HG03442 (cell line): Measurements from ENCODE around the gene BAIAP2L2.
"Not testable (repeated sequence)": the region's sequence is repeated elsewhere in the genome, so short reads cannot be mapped to it uniquely, and the experiment has no call there.

Experiments
- ATAC-seq: cut with Tn5 transposase; IDR thresholded peaks from one replicate; pipeline ENCODE4 v1.9.1; 2021; ENCODE audit warnings: mild to moderate bottlenecking, moderate library complexity; ENCODE audit not compliant: unreplicated experiment

Gene BAIAP2L2

DNA sequence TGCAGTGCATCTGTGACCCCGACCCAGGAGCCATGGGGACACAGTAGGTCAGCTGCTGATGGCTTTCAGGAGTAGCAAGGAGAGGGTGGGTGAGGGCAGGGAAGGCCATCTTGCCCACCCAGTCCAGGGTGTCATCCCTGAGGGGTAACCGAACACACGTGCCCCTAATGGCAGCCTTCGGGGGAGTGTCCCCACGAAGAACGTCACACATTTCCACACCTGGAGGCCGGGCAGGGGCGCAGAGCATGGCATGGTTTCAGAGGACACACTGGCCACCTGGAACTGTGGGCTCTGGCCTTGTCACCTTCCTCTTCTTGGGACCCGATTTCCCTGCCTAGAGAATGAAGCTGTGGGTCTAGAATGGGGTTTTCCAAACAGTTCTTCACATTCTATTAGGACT lies 19.4 kb upstream of the BAIAP2L2 start:
- ATAC-seq, result no peak

DNA sequence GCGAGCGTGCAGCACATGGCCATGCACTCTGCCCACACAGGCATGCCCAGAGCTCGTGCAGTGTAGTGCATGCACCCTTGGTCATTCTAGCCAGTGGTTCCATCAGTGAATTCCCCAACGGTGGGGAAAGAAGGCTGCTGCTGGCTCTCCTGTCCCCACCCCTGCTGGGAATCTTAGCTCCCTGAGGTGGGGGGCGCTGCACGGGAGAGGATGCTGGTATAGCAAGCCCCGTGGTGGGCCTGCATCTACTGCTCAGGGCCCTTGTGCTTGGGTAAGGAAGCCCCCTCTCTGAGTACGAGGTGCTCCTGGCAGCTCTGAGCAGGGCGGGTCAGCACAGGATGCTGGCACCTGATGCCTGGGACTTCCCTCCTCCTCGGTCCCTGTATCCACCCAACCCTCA lies 18.5 kb upstream of the BAIAP2L2 start:
- ATAC-seq, result no peak

DNA sequence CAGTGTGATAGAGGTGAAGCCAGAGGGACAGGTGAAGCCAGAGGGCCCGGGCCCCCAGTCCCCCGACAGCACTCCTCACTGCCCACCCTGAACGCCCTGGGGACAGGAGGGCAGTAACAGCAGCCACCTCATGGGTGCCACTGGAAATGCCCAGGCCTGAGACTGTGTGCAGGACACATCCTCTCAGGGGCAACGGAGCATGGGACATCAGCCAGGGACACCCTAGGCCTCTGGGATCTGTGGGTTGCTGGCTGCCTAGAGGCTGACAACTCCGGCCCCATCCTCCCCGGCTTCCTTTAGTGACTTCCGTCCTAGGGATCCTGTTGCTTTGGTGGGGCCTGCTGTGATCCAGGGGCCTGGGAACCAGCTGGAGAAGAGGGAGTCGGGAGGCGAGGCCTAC lies 17.4 kb upstream of the BAIAP2L2 start:
- no peak for ATAC-seq

DNA sequence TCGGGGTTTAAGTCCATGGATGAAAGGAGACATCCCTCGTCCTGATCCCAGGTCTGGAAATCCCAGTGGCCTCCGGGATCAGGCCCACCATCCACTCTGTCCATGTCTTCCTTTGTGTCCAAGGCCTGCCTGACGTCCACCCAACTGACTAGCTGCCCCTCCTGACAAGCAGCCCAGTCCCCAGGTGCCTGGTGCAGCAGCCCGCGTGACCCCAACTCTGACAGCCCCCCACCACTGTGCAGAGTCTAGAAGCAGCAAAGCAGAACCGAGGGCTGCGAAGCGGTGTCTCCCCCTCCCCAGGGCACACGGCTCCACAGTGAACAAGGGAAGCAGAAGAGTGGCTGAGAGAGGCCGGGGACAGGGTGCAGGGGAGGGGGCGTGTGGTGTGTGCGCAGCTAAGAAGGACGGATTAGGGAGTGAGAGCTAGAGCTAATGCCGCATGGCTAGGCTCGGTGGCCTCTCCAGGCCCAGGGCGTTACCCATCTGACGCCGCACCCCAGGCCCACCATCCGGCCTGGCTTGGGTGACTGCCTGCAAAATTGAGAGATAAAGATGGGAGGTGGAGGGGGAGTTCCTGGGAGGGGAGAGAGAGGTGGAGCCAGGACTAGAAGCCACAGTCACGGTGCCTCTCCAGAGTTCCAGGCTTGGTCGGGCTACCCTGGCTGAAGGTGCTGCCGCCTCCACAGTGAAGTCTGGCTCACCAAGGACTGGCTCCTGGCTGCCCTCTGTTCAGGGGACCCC lies 16.6 kb upstream of the BAIAP2L2 start:
- ATAC-seq, result no peak

DNA sequence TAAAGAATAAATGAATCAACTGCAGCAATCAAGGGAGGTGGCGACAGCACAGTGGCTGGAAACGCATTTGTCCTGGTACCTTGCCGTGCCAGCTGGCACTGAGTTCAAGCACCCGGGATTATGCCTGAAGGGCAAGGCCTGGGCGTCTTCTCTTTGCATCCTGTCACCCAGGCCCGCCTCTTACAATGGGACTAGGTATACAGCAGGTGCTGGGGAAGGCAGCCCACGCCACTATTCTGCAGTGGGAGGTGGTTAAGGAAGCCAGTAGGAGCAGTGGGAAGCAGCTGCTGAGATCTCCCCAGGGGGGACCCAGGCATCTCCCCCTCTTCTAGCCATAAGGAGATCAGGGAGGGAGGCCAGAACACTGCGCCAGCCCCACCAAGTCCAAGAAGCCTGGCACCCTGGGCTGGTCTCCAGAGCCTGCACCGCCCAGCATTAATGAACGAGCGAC lies 15.3 kb upstream of the BAIAP2L2 start:
- no peak for ATAC-seq

DNA sequence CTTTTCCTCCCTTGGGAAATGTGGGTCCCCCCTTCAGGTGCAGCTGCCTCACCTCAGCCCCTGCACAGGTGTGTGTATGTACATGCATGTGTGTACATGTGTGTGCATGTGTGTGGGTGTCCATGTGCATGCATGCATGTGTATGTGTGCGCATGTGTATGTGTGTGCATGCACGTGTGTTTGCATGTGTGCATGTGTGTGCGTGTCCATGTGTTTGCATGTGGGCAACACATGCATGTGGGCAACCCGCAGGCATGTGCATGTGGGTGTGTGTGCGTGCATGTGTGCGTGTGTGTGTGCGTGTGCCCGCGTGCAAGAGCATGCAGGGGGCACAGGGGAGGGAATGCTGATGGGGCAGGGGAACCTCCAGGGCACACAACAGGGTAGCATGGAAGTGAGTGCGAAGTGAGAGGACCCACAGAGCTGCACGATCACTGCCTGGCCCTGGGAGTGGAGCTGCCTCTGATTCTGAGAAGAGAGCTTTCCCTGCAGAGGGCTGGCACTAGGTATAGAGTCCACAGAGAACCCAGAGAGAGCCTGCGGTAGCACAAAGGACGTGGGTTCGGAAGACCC lies 14.6 kb upstream of the BAIAP2L2 start:
- ATAC-seq, result no peak

DNA sequence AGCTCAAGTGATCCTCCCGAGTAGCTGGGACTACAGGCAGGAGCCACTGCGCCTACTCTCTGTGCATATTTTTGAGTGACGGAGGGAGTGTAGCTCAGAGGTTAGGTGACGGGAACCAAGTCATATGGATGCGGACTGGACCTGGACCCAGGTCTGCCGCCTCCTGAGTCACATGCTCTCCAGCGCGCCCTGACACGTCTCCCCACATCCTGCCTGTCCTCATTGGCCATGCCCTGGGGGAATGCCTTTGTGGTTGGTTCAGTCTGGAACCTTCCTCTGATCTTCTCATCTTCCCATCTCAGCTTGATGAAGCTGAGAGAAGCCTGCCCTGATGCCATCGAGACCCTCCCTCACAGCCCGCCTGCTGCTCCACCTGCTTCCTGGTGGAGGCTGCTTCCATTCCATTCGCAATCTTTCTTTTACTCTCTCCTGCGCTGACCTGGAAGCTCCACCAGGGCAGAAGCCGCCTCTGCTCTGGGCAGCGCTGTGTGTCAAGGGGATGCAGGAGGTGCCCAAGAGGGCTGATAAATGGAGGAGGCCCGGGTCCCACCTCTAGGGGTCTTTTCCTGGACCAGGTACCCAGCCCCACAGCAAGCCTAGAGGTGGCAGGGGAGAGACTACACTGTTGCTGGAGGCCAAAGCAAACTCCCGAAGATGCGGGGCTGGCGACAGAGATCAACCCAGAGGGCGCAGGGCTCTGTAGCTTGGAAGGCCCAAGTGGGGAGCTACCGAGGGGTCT lies 13.9 kb upstream of the BAIAP2L2 start:
- no peak for ATAC-seq

DNA sequence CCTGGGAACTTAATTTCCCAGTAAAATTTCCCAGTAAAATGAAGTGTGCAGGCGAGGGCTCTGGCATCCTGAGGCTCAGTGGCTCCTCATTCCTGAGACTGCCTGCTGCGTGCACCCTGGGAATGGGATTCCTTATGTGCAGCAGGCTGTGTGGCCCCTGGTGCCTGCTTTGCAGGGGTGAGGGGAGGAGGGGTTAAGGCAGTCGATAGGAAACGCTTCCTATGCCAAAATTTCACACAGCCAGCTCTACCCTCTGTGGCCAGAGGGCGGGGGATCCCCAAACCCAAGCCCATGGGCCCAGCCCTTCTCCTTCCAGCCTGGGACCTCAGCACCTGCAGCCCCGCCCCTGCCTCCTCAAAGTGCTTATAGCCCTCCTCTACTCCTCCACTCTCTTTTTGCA lies 12.1 kb upstream of the BAIAP2L2 start:
- no peak for ATAC-seq

DNA sequence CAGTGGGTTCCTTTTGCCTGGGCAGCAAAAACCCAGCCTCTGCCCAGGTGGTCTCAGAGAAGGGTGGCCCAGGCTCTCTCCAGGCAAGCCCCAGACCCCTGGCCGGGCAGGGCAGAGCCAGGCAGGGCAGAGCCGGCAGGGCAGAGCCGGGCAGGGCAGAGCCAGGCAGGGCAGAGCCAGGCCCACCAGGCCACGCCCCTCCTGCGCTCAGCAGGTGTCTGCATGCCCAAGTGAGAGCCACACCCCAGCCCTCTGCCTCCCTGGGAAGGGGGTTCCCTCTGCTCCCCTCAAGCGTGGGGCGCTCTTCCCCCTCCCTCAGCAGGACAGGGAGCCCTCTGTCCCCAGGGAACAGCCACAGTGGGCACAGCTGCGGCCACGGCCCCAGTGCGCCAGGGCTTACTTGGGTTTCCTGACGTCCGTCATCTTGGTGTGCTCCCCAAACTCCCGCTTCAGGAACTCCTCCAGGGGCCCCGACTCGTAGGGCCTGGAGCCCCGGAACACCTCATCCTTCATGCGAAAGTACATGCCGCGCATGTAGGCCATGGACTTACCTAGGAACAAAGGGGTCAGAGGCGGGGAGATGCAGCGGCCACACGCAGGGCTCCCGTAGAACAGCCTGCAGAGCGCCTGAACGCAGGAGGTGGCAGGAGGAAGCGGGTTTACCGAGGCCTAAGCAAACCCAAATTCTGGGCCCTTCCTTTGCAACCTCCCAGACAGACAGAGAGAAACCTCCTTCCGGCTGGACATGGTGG lies 10.1 kb upstream of the BAIAP2L2 start:
- ATAC-seq, result no peak

DNA sequence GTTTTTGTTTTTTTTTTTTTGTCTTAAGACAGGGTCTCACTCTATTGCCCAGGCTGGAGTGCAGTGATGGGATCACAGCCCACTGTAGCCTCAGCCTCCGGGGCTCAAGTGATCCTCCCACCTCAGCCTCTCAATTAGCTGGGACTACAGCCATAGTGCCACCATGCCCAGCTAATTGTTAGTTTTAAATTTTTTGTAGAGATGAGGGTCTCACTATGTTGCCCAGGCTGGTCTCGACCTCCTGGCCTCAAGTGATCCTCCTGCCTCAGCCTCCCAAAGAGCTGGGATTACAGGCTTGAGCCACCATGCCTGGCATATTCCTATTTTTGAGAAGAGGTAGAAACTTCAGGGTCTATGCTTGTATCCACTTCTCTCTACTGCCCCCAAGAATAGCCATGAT lies 8.3 kb upstream of the BAIAP2L2 start:
- ATAC-seq, result not testable (repeated sequence)

DNA sequence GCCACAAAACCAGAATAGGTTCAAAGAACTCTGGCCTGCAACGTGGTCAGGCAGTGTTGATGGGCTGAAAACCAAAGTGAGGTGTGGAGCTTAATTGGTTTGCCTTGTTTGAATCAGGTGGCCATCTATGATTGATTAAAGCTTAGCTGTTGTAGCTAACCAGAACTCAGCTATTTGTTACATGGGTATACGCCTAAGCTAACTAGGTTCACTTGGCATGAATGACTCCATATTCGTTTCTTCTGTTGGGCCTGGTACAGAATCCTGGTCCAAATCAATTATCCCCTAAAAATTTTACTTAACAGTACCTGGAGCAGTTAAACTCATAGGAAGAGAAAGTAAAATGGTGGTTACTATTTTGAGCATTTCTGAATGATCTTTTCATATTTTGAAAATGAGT lies 7.7 kb upstream of the BAIAP2L2 start:
- ATAC-seq, result no peak

DNA sequence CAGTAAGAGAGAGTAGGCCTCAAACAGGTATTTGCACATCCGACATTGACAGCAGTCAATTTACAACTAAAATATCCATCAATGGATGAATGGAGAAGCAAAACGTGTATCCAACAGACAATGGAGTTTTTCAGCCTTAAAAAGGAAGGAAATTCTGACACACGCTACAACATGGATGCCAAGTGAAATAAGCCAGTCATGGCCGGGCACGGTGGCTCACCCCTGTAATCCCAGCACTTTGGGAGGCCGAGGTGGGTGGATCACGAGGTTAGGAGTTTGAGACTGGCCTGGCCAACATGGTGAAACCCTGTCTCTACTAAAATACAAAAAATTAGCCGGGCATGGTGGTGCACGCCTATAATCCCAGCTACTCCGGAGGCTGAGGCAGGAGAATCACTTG lies 7.1 kb upstream of the BAIAP2L2 start:
- not testable (repeated sequence) for ATAC-seq

DNA sequence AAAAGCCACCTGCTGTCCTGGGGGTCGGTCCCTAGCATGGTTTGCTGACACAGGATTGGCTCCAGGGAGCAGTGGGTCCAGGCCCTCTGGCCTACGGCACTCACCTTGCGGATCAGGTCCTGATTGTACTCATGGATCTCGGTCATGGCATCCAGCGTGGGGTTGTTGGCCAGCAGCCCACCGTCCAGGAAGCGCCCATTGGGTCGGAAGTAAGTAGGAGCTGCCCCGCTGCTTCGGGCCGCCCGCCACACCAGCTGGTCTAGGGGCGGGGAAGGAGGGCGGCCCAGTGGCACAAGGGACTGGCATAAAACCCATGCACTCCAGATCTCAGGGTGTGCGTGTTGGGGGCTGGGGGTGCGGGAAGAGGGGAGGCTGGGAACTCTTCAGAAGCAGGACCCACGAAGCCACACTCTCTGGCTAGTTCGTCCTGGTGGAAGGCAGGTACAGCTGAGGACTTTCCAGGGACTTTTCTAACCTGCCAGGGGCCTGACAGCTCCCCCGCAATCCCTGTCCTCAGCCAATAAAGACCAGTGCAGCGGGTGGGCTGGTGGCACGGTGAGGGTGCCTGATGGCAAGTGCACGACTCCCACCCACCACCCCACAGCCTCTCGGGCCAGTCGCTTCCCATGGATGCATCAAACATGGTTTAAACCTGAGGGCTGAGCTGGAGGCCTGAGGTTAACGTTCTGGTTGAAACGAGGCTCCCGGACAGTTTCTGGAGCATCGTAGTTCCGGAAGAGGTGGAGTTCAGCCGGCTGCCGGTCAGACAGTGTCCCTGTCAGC lies 5.1 kb upstream of the BAIAP2L2 start:
- ATAC-seq, result no peak

DNA sequence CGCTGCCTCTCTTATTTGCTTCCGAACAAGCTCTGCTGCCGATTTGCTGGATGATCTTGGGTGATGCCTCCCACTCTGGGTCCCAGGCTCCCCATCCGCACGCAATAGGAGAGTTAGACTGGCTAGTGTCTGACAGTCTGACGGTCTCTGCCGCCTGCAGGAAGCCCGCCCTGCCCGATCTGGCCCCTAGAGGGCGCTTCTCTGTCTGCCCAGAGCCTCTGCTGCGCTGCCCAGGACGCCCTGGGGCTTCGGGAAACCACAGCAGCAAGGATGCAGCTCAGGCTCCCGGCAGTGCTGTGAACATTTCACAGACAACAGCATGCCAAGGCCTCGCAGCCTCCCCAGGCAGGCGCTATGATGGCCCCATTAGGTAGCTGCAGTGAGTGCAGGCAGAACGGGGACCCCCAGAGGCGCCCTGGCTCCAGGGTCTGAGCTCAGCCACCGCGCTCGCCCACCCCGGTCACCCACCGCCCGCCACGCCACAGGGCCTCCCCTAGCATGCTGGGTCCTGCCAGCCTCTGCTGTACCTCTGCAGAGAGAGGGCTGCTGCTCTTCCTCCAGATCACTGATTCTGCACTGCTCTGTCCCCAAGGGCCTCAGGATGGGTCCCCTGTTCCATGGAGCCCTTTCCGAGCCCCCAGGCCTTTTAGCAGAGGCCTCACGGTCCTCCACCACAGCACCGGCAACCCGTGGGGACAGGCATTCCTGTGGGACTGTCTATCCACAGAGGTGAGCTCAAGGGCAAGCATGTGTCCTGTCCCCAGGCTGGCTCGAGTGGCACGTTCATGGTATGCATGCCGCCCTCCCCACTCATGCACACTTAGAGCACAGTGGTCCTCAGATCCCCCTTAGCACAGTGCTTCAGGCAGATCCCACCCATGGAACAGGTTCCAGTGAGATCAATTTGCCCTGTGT lies 4.3 kb upstream of the BAIAP2L2 start:
- ATAC-seq, result no peak

DNA sequence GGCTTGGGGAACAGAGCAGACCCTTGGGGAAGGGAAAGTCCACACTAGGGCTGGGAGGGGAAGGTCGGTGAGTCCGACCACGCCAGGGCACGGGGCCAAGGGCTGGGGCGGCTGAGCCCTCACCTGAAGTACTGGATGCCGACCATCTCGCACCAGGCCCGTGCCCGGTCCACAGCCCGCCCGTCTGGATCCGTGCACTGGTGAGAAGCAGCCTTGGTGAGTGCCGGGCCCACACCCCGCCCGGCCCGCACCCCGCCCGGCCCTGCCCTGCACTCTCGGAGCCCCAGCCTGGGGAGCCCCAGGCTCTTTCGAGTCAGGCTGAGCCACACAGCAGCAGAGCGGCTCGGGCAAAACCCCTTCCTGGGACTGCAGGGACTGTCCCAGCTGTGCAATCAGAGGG lies 1.9 kb upstream of the BAIAP2L2 start:
- no peak for ATAC-seq

DNA sequence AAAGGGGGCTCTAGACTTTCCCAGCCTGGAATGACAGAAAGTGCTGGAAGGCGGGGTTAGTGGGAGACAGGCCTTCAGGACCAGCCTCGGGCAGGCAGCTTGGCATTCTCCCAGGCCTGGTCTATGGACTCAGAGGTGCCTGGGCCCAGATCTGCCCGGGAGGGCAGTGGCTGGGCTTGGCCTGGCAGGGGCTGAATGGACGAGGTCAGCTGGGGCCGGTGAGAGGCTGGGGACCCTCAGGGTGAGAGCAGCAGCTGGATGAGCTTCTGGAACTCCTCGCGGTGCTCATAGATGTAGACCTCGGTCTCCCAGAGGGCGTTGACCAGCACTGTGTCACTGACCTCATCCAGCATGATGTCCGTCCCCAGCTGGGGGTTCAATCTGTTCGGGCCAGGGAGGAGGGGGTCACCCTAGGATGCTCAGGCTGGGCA lies 1.5 kb upstream of the BAIAP2L2 start:
- no peak for ATAC-seq

DNA sequence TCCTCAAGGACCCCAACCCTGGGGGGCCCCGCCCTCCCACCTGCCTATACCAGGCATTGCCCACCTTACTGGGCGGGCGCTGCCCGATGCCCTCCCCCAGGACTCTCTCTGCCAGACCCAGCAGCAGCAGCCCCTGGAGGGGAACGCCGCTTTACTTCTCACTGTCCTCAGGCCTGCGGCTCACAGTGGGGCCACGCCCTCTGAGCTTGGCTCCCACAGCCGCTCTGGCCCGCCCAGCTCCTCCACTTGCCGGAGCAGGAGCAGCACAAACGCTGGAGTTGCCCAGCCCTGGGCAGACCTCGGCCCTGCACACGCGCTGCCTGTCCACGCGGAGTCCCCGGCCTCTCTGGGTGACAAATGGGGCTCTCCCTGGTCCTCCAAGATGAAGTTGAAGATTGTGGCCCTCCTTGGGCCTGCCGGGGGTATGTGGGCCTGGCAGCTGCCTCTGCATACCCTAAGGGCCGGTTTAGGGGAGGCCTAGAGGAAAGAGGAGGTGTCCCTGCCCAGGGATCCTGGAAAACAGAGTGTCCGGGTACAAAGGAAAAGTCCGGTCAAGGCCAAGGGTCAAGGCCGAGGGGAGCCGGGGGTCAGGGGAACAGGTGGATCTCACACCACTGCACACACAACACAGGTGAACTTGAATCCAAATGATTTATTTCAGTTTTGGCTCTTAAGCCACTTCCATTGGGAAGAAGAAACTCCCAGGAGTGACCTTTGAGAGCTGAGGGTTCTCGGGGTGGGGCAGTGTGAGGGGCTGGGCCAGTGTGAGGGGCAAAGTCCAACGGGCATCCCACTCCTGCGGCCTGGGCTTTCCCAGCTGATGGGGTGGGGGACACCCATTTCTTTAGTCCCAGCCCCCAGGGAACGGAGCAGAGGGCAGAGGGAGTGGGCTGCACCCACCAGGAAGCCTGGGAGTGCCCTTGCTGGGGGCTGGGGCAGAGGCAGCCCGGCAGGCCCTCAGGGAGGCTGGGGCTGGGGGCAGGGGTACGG lies 674 bp upstream of the BAIAP2L2 start:
- ATAC-seq, result no peak

DNA sequence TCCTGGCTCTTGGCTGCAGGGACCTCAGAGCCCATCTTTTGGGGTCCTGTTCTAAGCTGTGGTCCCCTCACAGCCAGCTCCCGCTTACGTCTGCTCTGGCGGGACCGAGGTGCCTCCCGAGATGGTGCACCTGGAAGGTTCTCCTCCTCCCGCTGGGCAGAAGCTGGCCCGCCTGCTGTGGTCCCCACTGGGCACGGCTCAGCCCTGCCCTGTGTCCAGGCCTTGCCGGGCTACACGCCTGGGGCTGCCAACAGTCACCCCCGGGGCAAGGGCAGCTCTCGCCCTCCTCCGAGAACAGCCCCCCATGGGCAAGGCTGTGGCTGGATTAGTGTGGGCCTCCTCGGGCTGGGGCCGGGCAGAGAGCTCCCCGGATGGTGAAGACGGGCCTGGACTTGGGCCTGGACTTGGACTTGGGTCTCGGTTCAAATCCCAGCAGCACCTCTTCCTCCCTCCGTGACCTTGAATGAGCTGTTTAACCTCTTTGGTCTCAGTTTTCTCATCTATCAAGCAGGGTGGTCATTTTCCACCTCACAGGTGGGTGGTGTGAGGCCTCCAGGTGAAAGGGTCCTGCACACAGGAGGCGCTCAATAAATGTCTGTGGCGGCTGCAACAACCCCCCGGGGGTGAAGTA lies 998 bp downstream of the BAIAP2L2 start:
- ATAC-seq, result no peak
